HG03097 (cell line): ENCODE measurements around the gene TCP1.
"Not testable (repeated sequence)": the region's sequence is repeated elsewhere in the genome, so short reads cannot be mapped to it uniquely, and the experiment has no call there.

Experiments
- ATAC-seq: cut with Tn5 transposase; IDR thresholded peaks from one replicate; pipeline ENCODE4 v1.9.1; 2021; ENCODE audit not compliant: unreplicated experiment, low FRiP score

TCP1 gene

GRCh38 chr6:159789377-159790148, at the start of gene TCP1:
Gene TCP1, minus strand, starts transcription at chr6:159789602. Its CDS starts 134 bp downstream, at chr6:159789468.
- ATAC-seq, result peak; percentile 75

DNA sequence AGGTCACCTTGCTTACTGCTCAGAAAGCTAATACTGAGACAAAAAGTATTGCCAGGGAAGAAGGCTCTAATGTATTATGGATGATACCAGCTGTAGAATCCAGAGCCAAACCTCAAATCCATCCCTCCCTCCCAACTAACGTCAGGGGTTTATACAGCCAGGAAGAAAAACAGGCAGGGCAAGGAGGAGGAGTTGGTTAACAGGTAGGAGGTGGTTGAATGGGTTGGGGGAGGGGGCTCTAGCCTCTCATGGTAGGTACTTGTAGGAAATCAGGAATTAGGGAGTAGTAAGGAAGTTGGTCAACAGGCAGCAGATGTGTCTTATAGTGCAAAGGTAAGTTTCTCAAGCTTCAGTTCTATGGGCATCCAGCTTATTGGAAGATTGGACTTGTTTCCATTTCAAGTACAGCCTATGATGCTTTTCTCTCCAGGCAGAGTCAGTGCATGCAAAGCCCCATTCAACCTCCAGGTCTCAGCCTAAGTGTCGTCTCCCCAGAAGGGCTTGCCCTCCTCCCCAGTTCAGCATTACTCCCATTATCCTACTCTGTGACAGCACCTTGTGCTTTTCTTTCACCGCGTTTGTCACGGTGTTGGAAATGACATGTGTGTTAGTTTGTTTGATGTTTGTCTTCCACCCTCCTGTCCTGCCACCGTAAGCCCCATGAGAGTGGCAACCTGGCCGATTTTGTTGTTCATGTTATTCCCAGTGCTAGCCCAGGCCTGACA, 48.8 kb upstream of the TCP1 start:
- no peak for ATAC-seq

- ATAC-seq, result no peak
Observed at GRCh38 chr6:159837511-159837910, 48.1 kb upstream of the TCP1 start.

GRCh38 chr6:159836718-159837490, 47.5 kb upstream of the TCP1 start:
- ATAC-seq, result no peak

DNA sequence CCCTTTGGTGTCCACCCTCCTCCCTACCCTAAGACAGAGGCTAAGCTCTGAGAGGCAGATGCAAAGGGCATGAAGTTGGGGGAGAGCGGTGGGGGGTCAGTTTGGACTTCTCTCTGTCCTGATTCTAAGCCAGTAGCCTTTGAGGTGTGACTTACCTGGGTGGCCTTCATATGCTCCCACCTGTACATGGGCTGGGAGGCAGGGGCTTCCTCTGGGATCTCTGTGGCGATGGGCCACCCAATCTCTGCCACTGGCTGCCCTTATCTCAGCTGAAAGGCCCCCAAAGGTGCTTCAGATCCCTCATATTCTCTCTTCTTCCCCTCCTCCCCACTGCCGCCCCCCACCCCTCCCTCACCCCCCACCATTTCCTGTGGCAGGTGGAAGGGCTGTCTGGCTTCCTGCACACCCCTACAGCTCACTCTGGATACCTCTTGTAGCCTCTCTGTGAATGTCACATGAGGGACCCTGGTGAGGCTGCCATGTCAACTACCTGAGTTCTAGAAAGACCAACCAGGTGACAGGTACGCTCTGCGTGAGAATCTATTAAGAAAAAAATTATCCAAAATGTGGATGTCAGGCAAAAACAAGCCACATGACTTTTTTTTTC, 44.7 kb upstream of the TCP1 start:
- no peak for ATAC-seq

DNA sequence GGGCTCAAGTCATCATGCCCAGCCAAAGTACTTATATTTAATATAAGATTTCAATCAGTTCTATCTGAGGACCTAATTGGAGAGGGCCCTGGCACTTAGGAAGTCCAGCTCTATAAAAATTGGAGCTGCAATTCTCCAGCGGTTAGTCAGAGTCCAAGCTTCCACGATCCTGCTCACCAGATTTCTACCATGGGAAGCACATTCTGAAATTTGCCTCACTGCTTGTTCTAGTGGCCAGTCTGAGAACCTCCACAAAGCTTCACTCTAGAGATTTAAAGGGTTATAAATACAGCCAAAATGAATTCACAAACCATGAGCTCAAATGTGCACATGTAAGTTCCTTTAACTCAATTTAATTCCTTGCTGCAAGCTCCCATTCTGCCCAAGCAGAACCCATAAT, 44.2 kb upstream of the TCP1 start:
- ATAC-seq, result no peak

- no peak for ATAC-seq
Observed at GRCh38 chr6:159832946-159833345, 43.5 kb upstream of the TCP1 start.

DNA sequence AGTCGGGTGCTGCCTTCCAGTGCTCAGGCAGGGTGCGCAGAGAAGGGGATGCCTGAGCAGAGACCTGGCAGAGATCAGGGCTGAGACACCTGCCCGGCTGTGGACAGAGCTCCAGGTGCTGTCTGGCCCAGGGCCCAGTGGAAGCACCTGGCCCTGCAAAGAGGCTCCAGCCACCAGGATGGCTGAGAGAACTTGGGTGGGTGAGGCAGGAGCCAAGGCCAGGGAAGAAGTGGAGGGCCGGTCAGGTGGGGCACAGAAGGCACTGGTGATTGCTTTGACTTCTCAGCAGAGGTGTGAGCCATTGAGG, 41.9 kb upstream of the TCP1 start:
- ATAC-seq, result no peak

GRCh38 chr6:159830501-159831372, 41.3 kb upstream of the TCP1 start:
- ATAC-seq, result no peak

GRCh38 chr6:159829526-159829925, 40.1 kb upstream of the TCP1 start:
- ATAC-seq, result no peak

DNA sequence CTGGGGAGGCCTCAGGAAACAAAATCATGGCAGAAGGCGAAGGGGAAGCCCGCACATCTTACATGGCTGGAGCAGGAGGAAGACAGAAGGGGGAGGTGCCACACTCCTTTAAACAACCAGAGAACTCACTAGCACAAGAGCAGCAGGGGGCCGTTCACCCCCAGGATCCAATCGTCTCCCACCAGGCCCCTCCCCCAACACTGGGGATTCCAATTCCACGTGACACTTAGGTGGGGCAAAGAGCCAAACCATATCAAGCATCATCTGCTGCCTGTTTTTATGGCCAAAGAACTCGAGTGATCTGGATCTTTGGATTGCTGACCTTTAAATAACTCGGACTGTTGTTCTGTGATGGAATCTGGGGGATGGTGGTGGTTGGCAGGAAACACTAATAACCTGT, 38.7 kb upstream of the TCP1 start:
- ATAC-seq, result no peak

- no peak for ATAC-seq
Observed at GRCh38 chr6:159826968-159827647, 37.7 kb upstream of the TCP1 start.

- ATAC-seq, result no peak
Observed at GRCh38 chr6:159826004-159826403, 36.6 kb upstream of the TCP1 start.

GRCh38 chr6:159824690-159825089, 35.3 kb upstream of the TCP1 start:
- ATAC-seq, result not testable (repeated sequence)

DNA sequence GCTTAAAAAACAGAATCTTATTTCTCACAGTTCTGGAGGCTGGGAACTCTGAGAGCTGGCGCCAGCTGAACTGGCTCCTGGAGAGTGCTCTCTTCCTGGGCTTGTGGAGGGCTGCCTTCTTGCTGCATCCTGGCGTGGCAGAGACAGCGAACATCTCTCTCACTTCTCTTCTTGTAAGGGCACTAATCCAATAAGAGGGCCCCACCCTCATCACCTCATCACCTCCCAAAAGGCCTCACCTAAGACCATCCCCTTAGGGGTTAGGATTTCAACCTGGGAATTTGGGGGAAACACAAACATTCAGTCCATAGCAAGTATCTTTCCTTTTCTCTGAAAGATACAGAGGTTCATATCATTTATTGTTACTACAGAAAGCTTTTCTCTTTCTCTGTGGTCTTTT, 34.6 kb upstream of the TCP1 start:
- ATAC-seq, result no peak

DNA sequence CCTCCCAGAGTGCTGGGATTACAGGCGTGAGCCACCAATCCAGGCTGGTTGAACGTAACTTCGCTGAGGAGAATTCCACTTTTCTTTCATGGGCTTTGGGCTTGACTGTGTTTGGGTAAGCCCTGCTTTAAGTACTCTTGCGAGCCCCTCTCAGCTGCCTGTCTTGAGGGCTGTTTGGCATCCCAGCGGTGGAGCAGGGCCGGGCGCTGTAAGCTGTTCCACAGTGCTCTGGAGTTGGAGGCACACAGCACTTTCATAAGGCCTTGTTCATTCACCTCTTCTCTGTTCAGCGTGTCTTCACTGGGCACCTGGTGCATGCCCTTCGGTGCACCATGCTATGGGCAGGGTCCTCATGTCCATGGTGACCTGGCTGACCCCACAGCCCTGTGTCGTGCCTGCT, 32.3 kb upstream of the TCP1 start:
- no peak for ATAC-seq

- no peak for ATAC-seq
Observed at GRCh38 chr6:159821122-159821521, 31.7 kb upstream of the TCP1 start.

GRCh38 chr6:159819932-159820640, 30.7 kb upstream of the TCP1 start:
- ATAC-seq, result no peak

GRCh38 chr6:159819098-159819497, 29.7 kb upstream of the TCP1 start:
- ATAC-seq, result no peak
